Inferior parietal cortex (tissue), 1 donor: ENCODE data around the gene ZDHHC5.
A peak's percentile ranks its signal among the peaks of the same experiment; 100 is the strongest.
"Not testable (repeated sequence)": the region's sequence is repeated elsewhere in the genome, so short reads cannot be mapped to it uniquely, and the experiment has no call there.

Source experiments
- DNase-seq: peaks from one replicate; pipeline ENCODE4 v3.0.0-alpha.2; 2016; ENCODE audit errors: extremely low spot score

ZDHHC5 gene

DNA sequence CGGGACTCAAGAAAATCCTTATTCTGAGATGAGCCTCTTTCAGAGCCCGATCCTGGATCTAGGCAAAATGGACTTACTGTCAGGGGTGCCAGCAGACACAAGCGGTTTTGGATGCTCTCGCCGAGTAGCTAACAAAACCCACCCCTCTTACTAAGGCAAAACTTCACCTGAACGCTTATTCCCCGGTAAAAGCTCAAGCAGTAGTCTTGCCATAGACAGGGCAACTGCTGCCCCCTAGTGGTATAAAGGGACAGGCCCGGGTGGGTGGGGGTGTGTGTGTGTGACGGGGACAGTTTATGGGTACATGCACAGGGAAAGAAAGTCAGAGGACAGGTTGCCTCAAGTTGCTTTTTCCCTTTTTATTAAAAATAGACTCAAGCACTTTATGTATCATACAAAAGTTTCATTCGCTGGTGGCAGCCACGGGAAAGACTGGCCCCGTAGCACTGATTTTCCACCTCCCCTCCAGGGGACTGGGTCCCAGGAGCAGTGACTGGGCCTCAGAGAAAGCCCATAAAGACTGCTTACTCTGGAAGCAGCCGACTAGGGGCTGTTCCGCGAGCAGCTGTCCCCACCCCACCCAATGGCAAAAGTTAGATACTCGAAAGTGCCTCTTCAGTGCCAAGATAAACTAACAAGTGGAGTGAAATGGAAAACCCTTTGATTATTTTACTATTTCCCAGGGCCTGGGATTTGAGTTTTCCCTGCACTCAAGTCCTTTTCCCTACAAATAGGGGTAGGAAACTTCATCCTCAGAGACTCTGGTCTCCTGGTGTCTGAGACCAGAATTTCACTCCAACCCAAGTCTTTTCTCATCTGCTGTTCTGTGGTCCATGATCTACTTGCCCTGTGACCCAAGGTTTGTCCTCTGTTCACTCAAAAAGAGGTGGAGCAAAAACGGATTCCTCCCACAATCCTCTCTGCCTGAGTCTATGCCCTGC, 22.9 kb upstream of the ZDHHC5 start:
- DNase-seq: peak; percentile 86

DNA sequence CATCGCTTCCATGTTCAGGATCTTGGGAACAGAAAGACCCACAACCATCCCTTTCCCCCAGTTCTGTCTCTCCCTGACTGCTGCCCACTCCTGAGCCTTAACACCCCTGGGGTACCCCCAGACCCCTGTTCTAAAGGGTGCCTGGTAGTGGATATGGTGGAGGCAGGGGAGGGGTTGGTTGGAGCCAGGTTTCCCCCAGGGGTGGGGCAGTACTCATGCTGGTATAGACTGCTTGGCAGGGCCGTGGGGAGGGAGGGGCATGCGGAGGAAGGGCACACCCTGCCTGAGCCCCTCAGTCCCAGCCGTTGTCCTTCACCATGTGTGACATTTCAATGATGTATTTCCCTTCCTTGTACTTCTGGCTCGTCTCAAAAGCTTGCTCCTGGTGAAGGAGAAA, 22.2 kb upstream of the ZDHHC5 start:
- no peak for DNase-seq

DNA sequence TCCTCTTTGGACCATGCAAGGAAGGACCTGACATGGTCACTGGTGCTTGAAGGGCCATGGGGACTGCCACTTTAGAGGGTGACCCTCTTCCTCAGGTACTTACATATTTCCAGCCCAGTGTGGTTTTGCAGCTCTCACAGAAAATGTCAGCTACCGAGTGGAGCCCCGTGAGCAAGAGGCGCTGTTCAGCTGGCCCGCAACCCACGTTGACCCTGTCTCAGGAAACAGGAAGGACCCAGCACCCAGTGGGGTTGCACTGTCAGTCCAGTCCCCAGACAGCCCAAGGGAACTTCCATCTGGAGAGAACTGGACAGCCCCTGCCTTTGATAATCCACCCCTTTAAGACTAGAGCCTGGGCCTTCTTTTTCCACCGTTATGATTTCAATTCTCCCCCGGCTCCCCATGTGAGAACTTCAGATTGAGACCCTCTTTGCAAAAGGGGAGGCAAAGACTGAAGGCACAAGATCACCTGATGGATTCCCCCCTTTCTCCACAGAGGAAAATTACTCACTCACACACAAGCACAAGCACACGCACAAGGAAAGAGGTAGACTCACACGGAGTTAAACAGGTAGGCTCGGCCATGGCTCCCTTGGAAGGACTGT, 21.6 kb upstream of the ZDHHC5 start:
- DNase-seq: no peak

DNA sequence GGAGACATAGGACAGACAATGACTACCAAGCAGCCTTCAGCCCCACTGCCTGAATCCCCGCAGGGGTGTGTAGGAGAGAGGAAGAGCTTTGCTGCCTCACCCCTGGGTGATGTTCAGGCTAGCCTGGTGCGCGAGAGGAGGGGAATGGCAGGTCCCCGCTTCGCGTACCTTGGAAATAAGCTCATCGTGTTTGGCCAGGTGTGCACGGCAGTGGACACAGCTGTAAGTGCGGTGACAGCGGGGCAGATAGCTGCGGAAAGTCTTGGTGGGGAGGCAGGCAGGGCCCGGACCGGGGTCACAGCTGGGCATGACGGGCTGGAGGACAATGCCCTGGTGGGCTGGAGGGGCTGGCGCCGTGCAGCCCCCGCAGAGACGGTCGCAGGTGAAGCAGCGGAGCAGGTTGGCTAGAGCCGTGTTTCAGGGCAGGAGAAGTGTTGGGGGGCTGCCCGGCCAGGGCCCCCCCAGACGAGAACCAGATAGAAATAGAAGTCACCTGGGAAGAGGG, 21.1 kb upstream of the ZDHHC5 start:
- DNase-seq: no peak

DNA sequence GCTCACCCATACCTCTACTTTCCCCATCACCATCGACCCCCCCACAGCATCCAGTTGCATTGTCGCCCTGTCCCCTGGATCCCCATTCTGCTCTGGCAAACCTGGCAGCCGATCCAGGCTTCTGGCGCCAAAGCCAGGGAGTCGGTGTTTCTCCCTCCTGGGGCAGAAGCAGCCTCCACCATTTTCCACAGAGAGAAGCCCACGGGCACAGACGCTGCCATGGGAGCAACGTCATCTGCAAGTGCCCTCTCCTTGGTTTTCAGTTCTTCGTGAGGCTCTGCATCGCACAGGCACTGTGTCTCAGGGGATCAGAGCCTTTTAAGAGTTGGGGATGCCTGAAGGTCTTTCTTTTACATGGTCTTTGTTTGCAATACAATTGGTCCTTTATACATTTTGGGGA, 20.5 kb upstream of the ZDHHC5 start:
- no peak for DNase-seq

DNA sequence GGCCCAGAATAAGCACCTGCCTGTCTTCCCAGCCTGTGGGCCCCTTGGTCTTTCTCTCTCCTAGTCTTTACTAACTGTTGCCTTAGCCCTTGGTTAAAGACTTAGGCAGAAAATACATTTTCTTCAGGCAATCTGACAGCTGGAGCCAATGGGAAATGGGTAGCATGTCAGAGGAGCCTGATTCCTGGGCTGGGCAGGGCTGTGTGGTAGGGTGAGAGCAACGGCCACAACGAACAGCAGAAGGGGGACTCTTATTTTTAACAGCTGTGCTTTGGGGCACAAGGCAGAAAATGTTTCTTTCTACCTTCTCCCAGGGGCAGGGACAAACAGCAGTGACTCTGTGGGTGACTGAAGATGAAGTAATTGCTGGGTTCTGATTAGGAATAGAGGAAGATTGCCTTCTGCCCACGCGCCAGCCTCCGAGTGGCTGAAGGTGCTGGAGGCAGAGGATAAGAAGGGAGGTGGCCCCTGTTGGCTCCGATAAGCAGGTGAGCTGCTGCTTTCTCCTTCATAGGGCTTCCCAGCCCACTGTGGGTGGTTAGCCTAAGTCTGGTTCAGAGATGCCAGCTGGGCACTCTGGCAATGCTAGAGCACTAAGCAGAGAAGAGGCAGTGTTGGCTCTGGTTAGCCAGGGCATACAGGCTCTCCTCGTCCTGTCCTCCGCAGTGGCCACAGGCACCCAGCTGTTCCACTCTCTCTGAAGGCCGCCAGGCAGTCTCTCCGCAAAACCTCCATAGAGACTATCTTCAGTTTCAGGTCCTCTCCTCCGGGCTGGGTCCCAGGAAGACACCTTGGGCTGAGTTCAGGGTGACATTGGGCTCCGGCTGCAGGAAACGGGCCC, 19.7 kb upstream of the ZDHHC5 start:
- peak; percentile 47 for DNase-seq

DNA sequence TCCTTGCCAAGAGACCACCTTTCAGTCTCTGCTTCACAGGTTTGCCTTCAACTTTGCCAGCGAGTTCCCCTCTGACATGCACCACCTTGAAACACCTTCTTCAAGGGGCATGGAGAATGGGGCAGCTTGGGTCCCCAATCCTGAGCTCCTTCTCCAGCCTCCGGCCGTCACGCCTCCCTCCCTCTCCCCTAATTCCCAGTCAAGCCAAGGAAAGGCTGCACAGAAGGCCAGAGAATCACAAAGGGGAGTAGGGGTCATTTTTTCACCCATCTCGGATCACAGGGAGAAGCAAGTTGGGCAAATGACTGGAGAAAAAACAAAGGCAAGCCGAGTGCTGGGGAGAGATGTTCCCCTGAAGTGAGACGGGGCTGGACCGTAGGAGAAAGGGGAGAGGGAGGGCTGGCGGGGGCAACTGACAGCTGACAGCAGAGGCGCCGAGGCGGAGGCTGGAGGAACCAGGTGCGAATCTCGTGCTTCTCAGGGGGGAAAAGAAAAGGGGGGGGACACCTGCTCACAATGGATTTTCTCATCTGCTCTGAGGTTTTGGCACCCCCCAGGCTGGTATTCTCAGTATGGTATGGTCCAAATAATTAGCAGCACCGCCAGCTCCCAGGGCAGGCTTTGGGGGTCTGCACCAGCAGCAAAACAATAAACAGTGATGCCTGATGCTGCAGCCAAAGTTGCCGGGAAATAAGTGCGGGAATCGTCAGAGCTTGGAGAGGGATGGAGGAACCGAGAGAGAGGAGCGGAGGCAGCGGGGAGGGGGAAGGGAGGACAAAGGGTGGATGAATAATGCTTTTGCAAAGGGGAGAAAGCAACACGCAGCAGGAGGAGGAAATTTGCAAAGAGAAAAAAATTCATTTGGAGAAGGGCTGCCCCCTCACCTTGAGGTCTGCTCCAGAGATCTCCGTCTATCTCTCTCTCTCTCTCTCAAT, 18.8 kb upstream of the ZDHHC5 start:
- peak; percentile 40 for DNase-seq

DNA sequence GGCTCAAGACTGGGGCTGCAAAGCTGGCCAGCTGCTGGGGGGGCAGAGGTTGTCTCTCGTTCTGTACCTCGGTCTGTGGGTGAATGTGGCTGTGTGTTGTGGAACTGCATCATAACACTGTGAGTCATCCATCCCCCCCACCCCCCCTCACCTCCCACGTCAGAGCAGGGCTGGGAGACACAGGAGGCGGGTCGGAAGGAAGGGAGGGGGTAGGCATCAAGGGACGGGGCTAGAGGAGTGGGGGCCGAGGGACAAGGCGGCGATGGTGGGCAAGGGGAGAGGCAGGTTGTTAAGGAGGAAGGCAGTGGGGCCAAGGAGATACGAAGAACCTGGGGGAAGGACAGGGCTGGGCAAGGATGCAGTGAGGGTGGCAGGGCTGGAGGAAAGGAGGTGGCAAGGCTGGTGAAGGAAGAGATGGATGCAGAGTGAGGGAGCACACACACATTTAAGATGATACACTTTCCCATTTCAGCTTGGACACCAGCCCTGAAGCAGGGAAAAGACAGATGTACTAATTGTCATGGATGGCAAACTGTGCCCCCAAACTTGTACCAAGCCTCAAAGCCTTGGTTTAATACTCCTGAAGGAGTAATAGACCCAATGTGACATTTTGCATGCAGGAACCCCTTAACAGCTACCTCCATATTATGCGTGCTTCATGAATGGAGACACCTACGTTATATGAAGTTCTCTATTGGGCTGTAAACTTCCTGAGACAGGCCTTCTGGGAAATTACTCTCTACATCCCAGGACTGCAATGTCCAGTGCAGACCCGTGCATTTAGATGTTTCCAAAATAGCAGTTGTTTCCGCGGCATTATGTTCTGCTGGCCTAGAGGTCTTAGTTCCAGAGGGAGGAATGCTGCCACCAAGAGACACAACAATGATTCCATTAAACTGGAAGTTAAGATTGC, 17.8 kb upstream of the ZDHHC5 start, which contains the start of gene YPEL4:
TSS of gene YPEL4 (minus strand) at position 87 of the 913 bp plus-strand sequence. CDS start 2,805 bp downstream, outside the sequence.
- DNase-seq: peak; percentile 56

DNA sequence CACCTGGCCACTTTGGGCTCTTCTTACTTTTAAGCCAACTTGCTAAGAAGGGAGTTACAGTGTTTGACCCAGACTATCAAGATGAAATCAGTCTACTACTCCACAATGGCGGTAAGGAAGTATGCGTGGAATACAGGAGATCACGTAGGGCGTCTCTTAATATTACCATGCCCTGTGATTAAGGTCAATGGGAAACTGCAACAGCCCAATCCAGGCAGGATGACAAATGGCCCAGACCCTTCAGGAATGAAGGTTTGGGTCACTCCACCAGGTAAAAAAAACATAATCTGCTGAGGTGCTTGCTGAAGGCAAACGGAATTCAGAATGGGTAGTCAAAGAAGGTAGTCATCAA, 17.2 kb upstream of the ZDHHC5 start:
- no peak for DNase-seq

DNA sequence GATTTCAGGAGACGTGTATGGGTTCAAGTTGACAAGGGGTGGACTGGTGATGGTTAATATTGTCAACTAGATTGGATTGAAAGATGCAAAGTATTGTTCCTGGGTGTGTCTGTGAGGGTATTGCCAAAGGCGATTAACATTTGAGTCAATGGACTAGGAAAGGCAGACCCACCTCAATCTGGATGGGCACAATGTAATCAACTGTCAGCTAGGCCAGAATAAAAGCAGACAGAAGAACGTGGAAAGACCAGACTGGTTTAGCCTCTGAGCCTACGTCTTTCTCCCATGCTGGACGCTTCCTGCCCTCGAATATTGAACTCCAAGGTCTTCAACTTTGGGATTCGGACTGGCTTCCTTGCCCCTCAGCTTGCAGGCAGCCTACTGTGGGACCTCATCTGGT, 16.5 kb upstream of the ZDHHC5 start:
- DNase-seq: no peak

DNA sequence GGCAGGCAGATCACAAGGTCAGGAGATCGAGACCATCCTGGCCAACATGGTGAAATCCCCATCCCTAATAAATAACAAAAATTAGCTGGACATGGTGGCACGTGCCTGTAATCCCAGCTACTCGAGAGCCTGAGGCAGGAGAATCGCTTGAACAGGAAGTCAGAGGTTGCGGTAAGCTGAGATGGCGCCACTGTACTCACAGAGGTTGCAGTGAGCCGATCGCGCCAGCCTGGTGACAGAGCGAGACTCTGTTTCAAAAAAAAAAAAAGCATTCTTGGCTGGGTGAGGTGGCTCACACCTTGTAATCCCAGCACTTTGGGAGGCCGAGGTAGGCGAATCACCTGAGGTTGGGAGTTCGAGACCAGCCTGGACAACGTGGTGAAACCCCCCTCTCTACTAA, 15.7 kb upstream of the ZDHHC5 start:
- not testable (repeated sequence) for DNase-seq

DNA sequence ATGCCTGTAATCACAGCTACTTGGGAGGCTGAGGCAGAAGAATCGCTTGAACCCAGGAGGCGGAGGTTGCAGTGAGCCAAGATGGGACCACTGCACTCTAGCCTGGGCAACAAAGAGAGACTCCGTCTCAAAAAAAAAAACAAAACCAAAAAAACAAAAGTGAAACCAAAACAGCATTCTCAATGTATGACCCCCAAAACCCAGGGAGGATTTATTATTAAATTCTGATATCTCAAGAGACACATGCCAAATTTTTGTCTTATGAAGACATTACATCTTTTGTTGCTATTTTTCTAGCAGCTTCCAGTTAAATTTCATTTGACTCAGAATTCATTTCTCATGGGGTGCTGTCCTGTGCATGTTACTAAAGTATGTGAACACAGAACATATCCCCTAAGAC, 15.3 kb upstream of the ZDHHC5 start:
- no peak for DNase-seq

DNA sequence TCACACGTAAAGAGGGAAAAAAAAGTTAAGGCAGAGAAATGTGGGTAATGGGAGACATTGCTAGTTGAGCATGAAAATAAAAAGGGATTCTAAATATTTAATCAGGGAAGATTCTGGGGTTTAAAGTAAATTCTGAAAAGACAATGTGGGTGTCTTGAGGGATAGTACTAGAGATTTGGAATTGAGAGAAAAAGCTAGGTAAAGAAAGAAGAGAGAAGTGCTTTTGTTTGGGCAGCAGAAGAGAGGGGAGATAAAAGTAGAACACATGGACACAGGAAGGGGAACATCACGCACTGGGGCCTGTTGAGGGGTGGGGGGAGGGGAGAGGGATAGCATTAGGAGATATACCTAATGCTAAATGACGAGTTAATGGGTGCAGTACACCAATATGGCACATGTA, 14.8 kb upstream of the ZDHHC5 start:
- DNase-seq: no peak

DNA sequence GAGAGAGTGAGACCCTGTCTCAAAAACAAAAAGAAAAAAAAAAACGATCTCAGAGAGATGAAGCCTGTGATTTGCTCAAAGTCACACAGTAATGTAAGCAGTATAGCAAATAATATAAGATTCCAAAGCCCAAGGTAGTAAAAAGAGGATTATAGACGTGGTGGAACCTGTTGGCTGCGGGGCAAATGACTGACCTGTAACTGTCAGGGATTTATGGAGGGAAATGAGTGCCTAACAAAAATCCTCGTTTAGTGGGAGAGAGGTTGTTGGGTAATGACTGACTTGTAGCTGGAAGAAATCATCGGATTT, 11.1 kb upstream of the ZDHHC5 start:
- no peak for DNase-seq

DNA sequence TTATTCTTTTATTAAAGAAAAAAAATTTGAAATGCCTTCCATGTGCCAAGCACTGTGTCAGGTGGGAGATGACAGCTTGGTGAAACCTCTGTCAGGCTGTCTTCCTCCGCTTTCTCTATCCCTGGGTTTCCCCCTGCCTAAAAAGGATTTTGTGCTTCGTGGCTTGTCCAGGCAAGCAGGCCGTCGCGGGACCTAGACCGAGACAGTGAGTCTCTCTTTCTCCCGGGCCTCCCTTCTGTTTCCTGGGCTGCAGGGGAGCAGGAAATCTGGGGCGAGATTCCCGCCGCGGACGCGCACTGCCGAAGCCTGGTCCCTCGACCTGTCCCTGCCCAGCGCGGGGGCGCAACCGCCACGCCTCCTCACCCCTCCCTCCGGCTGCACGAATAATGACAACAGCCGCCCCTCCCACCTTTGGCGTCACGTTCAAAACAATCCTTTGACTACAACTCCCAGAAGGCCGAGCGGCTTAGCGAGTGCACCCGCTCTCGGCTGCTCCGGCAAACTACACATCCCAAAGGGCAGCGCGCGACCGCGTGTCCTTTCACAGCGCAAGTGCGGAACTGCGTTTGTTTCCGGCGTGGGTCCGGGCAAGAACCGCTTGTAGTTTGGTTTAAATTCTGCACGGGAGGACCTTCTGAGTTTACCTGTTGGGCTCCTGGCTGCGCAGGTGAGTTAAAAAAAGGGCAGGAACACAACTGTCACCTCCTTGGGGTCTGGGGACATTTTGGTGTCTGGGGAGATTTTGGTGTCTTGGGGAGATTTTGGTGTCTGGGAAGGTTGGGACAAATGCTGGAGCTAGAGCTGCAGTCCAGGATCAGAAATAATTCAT, 10.5 kb upstream of the ZDHHC5 start, which contains the start of gene CLP1:
TSS of gene CLP1 (plus strand) at position 569 of the 829 bp plus-strand sequence. CDS start 1,715 bp downstream, outside the sequence.
- peak; percentile 100 for DNase-seq

DNA sequence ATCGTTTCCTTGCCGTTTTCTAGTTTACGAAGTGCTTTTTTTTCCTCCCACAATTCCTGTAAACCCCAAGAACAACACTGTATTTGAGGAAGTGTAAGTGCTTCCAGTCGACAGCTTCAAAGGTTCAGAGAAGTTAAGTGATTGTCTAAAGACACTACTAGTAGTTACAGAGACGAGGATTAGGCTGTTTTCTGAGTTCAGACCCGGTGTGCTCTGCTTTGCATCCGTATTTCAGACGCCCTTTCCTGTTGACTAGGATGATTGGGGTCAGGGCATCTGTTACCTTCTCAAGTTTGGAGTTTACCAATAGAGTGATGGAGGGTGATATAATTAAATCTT, 9.9 kb upstream of the ZDHHC5 start:
- DNase-seq: no peak

DNA sequence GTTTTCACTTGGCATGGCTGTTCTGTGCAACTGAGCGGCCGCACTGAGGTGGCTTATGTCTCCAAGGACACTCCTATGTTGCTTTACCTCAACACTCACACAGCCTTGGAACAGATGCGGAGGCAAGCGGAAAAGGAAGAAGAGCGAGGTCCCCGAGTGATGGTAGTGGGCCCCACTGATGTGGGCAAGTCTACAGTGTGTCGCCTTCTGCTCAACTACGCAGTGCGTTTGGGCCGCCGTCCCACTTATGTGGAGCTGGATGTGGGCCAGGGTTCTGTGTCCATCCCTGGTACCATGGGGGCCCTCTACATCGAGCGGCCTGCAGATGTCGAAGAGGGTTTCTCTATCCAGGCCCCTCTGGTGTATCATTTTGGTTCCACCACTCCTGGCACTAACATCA, 8.2 kb upstream of the ZDHHC5 start:
- DNase-seq: no peak

DNA sequence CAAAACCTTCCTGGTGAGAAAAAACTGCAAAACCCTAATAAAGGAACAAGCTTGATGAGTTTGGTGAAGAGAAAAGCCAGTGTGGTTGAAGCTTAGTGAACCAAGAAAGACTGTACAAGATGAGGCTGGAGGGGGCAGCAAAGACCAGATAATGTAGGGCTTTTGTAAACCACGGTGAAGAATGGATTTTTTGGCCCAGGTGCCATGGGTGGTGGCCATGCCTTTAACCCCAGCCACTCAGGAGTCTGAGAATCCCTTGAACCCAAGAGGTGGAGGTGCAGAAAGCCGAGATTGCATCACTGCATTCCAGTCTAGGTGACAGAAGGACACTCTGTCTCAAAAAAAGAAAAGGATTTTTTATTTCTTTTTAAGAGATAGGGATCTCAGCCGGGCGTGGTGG, 5.0 kb upstream of the ZDHHC5 start:
- DNase-seq: no peak

DNA sequence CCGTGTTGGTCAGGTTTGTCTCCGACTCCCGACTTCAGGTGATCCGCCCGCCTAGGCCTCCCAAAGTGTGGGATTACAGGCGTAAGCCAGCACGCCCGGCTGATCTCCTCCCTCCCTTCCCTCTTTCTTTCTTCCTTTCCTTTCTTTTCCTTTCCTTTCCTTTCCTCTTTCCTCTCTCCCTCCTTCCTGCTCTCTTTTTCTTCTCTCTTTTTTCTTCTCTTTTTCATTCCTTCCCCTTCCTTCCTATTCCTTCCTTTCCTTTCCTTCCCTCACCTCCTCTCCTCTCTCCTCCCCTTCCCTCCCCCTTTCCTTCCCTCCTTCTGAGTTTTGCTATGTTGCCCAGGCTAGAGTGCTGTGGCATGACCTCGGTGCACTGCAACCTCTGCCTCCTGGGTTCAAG, 3.9 kb upstream of the ZDHHC5 start:
- no peak for DNase-seq
